Activated naive CD4-positive, alpha-beta T cell (primary cell): ENCODE results near the gene SEC14L3.

ENCODE experiments used
- DNase-seq, 4 experiments: peaks; one replicate each; lab custom pipeline; 2025; lab: John Stamatoyannopoulos, UW

SEC14L3 gene

GRCh38 chr22:30423301-30423958 lies 48.4 kb downstream of the SEC14L3 start:
- peak in 3 of 4 experiments; percentile 19 to 64 (median 42) for DNase-seq

GRCh38 chr22:30422481-30423300 lies 49.1 kb downstream of the SEC14L3 start:
- no peak for DNase-seq

GRCh38 chr22:30421695-30422480 lies 49.9 kb downstream of the SEC14L3 start:
- DNase-seq: no peak

- no peak for DNase-seq
These were observed 51.3 kb downstream of the SEC14L3 start for GRCh38 chr22:30420347-30421125.

- no peak for DNase-seq
These were observed 55.0 kb downstream of the SEC14L3 start for GRCh38 chr22:30416837-30417236.

- DNase-seq: no peak
These were observed 55.4 kb downstream of the SEC14L3 start for GRCh38 chr22:30416403-30416802.

- DNase-seq: no peak
These were observed 57.2 kb downstream of the SEC14L3 start for GRCh38 chr22:30414525-30415047.

- DNase-seq: no peak
These were observed 57.9 kb downstream of the SEC14L3 start for GRCh38 chr22:30413745-30414524.

GRCh38 chr22:30413001-30413400 lies 58.8 kb downstream of the SEC14L3 start:
- no peak for DNase-seq

GRCh38 chr22:30411780-30412179 lies 60.0 kb downstream of the SEC14L3 start:
- DNase-seq: no peak
